GM19238 (cell line): Measurements from ENCODE around the gene ZNF415.
A peak's percentile ranks its signal among the peaks of the same experiment; 100 is the strongest.
"Not testable (repeated sequence)": the region's sequence is repeated elsewhere in the genome, so short reads cannot be mapped to it uniquely, and the experiment has no call there.

Experiments
- DNase-seq: peaks from one replicate; pipeline ENCODE4 v3.0.0; 2011; ENCODE audit warnings: low spot score; ENCODE audit not compliant: insufficient read length

ZNF415 gene

DNA sequence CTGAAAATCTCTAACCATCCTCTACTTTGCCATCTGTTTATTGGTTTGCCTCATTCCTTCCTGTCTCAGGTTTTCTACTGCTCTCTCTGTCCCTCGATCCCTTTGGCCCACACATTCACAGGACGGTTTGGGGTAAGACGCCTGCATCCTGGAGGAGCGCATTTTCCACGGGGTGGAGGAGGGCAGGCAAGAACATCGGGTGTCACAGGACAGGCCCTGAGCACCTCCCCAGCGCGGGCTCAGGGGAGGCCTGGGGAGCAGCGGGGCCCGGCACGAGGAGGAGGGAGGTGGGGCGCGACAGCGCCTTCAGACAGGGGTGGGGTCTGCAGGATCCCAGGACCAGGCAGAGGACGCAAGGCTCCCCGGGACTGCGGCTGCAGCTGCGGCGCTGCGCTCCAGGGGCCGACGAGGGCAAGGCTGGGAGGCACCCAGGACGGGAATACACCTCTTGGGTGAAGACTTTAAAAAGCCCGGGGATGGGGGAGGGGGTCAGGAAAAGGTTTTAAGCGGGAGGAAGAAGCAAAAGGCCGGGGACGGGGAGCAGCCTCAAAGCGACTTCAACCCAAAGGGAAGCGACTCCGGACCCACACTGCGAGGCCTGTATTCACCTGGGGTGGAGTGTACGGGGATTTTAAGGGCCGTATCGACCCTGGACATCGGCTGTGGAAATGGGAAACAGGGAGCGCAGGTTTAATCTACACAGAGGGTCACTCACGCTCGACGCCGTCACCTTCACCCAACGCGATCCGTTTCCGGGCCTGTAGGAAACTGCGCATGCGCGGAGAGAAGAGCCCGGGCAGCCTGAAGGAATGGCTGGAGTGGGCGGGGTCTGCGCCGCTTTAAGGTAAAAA, at the start of gene ZNF415:
ZNF415 (minus strand) TSS at position 770 of the 851 bp plus-strand sequence. CDS start 10,234 bp downstream, outside the sequence.
- no peak for DNase-seq

DNA sequence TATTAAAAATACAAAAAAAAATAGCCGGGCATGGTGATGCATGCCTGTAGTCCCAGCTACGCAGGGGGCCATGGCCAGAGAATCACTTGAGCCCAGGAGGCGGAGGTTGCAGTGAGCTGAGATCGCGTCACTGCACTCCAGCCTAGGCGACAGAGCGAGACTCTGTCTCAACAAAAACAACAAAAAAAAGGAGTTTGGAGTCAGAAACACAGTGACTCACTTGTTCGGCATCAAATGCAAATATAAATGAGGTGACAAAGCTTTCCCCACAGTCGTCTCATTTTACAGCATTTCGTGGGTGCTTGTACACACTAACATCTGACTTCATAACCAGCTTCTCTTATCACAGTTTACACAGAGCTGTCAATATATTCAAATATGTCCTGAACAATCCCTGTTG, 49.5 kb upstream of the ZNF415 start:
- no peak for DNase-seq

DNA sequence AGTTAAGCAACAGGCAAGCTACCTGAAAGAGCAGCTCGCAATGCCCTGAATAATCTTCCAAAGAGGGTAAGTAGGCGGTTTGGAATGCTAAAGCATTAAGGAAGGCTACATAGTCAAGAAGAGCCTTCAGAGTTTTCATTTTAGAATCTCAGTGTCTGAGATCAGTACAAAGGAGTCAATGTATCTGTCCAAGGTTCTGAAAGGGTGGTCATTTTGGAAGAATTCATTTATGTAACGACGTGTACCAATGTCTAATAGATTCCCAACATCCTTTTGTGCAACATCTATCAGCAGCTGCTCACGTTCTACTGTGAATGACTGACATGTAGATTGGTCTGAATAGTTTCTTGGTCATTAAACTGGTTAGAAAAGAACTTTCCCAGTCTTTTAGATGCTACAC, 45.3 kb upstream of the ZNF415 start:
- DNase-seq: no peak

DNA sequence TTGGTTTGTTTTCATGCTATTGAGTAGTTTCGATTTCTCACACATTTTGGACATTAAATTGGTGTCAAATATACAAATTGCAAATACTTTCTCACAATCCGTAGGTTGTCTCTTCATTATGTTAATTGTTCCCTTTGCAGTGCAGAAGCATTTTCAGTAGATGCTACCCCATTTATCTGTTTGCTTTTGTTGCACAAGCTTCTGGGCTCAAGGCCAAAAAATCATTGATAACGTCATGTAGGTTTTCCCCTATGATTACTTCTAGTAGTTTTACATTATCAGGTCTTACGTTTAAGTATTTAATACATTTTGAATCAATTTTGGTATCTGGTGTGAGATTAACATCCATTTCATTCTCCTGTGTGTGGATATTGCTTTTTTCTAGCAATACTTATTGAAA, 40.2 kb upstream of the ZNF415 start:
- DNase-seq: no peak

DNA sequence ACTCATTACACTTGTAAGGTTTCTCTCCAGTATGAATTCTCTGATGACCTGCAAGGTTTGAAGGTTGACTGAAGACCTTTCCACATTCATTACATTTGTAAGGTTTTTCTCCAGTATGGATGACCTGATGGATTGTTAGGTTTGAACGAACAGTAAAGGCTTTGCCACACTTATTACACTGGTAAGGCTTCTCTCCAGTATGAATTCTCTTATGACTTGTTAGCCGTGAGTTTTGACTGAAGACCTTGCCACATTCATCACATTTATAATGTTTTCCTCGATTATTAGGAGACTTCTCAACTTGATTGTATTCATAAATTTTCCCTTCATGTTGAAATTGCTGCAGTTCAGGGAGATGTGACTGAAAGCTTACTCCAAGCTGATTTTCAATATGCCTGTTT, 33.0 kb upstream of the ZNF415 start:
- DNase-seq: no peak

DNA sequence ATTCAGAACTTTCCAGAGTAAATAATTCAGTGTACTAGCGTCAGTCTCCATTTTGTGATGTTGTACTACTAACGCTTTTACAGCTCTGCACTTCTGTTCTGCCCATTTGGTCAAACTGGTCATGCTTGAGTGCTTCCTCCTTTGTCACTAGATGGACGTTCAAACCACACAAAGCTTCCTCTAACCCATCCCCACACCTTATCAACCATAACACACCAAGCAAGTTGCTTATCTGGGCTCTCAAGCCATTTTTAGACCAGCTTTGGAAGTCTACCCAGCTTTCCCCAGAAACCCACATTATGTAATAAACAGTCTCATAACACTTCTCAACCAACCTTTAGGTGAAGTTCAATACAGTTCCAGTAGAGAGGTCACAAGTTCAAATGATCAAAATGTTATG, 28.4 kb upstream of the ZNF415 start:
- no peak for DNase-seq

DNA sequence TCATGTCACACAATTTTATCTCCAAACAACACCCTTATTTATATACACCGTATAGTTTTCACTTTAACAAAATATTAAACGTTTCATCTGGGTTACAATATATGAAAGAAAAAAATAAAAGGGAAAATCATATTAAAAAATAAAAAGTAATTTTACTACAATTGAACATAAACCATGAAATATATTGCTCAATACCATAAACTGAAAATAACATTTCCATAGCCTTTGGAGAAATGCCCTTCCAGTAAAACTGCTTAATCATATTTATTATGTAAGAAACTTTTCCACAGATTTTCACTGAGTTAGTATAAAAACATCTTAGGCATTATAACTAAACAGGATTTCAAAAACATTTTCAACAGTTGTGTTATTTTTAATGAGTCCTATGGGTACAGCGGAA, 27.6 kb upstream of the ZNF415 start:
- DNase-seq: no peak

DNA sequence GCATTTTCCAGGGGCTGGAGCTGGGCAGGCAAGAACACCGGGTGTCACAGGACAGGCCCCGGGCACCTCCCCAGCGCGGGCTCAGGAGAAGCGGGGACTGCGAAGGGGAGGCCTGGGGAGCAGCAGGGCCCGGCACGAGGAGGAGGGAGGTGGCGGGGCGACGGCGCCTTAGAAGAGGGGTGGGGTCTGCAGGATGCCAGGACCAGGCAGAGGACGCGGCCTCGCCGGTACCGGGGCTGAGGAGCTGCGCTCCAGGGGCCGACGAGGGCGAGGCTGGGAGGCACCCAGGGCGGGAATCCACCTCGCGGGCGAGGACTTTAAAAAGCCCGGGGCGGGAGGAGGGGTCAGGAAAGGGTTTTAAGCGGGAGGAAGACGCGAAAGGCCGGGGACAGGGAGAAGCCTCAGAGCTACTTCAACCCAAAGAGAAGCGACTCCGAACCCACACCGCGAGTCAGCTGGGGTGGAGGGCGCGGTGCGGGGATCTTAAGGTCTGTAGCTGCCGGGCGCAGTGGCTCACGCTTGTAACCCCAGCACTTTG, 25.5 kb upstream of the ZNF415 start:
- no peak for DNase-seq

DNA sequence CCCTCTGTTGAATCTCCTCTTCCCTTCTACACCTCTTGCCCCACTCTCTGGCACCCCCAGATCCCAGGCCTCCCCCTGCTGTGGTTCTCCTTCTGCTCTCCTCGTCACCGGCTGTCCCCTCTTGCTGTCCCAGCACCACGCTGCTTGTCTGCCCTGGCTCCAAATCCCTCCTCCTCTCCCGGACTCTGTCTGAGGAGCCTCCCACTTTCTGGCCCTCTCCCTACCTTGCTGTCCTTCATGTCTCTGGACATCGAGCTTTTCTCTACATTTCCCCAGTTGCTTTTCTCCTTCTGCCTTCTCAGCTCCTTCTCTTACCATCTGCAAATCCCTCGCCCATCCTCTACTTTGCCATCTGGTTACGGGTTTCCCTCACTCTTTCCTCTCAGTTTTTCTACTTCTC, 24.9 kb upstream of the ZNF415 start:
- no peak for DNase-seq

DNA sequence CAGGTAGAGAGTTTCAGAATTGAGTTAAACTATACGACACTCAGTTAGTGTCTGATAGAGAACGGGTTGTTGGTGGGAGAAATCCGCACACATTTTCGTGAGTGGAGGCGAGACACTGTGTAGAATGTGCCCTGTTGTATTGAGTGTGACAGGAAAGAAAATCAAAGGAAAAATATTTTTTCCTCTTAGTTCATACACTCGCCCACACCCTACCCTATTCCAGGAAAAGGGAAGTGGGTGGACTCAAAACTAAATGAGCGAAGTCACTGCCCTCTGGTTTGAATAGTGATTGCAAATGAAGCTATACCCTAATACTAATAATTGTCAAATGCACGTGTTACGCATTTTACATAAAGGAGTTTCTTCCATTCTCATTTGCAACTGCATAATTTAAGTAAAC, 24.1 kb upstream of the ZNF415 start:
- DNase-seq: no peak

DNA sequence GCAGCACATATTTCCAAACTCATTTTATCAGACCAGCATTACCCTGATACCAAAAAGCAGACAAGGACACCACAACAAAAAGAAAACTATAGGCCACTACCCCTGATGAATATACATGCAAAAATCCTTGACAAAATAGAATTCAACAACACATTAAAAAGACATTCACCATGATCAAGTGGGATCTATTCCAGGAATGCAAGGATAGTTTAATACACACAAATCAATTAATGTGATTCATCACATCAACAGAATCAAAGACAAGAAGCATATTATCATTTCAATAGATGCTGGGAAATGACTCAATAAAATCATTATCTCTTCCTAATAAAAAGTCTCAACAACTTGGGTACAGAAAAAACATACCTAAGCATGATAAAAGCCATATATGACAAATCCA, 14.9 kb upstream of the ZNF415 start:
- no peak for DNase-seq

DNA sequence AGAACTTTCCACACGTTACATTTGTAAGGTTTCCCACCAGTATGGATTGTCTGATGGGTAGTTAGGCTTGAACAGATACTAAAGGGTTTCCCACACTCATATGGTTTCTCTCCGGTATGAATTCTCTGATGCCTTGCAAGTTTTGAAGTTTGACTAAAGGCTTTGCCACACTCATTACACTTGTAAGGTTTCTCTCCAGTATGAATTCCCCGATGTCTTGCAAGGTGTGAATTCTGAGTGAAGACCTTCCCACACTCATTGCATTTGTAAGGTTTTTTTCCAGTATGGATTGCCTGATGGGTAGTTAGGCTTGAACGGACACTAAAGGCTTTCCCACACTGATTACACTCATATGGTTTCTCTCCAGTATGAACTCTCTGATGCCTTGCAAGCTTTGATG, 7.6 kb upstream of the ZNF415 start:
- DNase-seq: no peak

DNA sequence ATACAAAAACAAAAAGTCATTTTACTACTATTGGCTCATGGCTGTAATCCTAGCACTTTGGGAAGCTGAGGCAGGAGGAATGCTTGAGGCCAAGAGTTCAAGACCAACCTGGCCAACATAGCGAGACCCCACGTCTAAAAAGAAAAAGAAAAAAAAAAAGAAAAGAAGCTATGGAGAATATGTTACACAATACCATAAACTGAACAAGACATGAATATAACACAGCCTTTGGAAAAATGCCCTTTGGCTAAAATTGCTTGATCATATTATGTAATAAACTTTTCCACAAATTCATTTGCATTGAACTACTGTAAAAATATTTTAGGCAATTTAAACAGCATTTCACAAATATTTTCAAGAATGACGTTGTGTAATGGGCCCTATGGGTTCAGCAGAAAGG, 3.7 kb upstream of the ZNF415 start:
- no peak for DNase-seq

DNA sequence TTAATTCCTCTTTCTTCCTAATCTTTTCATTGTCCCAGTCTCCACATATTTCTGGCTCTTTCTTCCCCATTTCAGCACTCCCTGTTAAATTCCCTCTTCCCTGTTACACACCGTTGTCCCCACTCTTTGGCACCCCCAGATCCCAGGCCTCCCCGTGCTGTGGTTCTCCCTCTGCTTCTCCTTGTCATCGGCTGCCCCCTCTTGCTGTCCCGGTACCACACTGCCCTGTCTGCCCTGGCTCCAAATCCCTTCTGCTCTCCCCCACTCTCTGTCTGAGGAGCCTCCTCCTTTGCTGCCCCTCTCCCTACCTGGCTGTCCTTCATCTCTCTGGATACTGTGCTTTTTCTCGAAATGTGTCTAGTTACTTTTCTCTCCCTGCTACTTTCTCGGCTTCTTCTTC, 983 bp downstream of the ZNF415 start:
- DNase-seq: no peak

DNA sequence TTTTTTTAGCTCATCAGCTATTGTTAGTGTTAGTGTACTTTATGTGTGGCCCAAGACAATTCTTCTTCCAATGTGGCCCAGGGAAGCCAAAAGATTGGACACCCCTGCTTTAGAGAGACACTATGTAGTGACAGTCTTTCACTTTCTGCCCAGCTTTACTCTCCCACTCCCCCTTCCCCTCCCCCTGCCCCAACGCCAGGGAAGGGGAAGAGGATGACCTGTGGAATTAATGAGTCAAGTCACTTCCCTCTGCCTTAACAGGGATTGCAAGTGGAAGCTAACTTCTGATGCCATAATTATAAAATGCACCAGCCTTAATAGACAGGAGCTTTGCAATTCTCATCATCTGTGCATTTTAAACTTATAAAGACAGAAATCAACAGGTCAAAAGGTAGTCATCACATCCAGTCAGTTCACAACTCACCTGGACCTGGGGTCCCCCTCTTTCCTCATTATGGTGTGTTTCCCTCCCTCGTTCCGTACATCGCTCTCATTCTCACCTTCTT, 1.6 kb downstream of the ZNF415 start:
- DNase-seq: no peak

DNA sequence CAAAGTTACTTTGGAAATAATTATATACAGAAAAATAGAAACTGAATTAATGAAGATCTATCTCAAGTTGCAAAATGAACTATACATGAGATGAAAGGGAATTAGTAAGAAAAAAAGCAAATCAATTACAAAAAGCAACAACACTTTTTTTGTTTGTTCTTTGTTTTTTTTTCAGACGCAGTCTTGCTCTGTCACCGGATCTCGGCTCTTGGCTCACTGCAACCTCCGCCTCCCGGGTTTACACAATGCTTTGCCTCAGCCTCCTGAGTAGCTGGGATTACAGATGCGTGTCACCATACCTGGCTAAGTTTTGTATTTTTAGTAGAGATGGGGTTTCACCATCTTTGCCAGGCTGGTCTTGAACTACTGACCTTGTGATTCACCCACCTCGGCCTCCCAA, 2.2 kb downstream of the ZNF415 start:
- no peak for DNase-seq

DNA sequence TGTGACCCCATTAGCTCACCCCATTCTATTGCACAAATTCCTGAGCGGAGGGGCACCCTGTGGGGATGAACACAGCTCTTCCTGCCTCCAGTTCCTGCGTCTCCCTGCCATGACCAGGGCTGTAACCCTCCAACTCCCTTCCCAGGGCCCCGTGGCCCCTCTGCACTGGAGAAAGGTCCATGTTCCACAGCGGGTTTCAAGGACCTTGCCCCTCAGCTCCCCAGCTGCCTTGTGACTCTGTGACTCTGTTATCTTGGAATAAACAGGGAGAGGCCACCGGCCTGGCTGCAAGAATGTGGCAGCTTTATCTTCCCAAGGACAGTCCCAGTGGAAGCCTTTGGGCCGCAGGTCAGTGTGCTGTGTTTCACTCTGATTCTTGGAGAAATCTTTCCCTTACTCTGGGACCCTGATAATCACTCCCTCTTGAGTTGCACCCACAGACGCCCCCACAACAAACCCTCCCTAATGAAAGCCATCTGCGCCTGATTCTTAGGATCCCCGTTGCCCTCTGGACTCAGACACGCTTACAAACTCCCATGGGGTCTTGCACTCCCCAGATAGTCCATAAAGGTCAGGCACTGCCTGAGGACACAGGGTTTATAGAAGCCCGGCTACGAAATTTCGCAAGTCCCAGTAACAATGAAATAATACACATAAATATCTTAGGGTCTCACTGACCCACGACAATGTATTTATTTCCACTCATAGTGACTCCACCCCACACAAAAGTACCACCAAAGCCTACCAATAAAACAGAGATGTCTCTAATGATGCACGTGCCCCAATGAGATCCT, 5.8 kb downstream of the ZNF415 start:
- not testable (repeated sequence) for DNase-seq

DNA sequence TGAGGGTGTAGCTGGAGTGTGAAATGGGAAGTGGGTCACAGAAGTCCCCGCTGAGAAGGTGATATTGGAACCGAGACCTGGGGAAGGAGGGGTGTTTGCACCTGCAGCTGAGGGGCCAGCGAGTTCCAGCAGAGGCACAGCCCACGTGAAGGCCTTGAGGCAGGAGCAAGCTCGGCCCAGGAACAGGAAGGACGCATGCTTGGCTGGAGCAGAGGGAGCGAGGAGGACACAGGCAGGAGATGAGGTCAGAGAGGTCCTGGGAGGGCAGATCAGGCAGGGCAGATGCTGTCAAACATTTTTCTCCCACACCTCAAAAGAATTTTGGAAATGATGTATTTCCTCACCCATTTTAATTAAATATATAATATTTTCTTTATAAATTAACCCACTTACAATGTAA, 9.3 kb downstream of the ZNF415 start:
- DNase-seq: no peak

DNA sequence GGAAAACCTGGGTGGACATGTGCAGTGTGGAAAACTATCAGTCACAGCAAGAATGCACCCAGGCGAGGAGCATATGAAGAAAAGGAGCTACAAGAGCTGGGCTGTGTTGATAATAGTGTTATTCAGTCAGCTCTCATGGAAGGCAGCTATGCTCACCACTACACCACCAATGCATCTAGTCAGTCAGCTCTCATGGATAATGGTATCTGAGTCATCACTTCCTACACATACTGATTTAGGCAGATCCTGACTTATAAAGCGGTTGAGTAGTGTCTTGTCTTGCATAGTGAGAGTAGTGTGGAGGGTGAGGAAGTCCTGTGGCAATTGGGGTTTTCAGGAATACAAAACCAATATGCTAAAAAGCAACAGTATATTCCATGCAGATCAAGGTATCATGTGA, 20.4 kb downstream of the ZNF415 start:
- DNase-seq: no peak

DNA sequence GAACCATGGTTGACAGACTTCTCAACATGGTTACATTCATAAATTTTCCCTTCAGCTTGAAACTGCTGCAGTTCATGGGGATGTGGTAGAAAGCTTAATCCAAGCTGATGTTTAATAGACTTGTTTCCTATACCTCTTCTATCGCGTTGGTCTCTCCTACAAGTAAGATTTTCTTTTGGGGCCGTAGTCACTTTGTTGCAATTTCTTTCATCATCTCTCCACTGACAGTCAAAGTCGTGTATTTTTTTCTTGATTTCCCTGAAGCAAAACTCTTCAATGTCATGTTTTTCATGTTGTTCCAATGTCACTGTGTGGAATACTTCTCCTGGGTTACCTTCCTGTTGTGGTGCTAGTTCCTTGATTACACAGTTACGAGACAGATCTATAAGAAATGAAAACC, 23.2 kb downstream of the ZNF415 start:
- DNase-seq: no peak

DNA sequence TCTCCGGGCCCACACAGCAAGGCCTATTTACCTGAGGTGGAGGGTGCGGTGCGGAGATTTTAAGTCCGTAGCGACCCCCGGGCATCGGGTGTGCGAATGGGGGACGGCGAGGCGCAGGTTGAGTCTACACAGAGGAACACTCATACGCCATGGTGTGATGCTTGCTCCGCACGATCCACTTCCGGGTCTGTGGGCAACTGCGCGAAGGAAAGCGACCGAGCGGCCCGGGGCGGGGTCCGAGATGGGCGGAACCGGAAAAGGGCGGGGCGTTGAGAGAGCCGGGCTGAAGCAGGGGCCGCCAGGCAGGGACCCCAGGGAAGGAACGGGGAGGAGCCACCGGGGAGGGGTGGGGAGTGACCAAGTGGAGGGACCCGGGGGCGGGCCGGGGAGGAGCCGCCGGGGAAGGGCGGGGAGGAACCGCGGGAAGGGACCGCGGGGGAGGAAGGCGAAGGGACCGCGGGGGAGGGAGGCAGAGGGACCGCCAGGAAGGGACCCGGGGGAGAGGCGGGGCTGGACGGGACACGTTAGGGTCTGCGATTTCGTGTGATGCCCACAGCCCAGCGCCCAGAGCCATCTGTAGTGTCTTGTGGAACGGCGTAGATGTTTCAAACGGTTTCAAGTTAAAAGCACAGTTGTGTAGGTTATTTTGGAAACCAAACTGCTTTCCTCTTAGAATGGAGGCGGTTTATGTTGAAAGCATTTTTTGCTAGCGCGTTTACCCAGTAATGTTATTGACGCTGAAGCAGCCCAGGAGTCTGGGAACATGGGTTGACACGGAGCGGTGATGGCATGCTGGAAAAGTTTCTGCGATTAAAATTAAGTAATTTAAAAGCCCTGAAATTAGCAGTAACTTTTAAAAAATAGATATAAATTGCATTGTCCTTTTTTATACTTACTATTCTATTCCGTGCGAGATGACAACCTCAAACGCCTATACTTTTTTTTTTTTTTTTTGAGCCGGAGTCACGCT, 29.2 kb downstream of the ZNF415 start, which contains the start of gene ZNF160:
ZNF160 (minus strand) TSS at position 189 of the 970 bp plus-strand sequence. CDS start 17,146 bp downstream, outside the sequence.
- DNase-seq: peak; percentile 96
